GM12864 (cell line): ENCODE measurements around the gene FURIN.
"Not testable (repeated sequence)": the region's sequence is repeated elsewhere in the genome, so short reads cannot be mapped to it uniquely, and the experiment has no call there.

Experiments
- DNase-seq: peaks from one replicate; pipeline ENCODE4 v3.0.0-alpha.2; 2011; ENCODE audit warnings: low read depth
- H3K4me3 ChIP-seq: 2 replicates; pipeline ENCODE4 v1.5.1; 2011; ENCODE audit warnings: mild to moderate bottlenecking, low read depth, low read length, control low read depth
- CTCF ChIP-seq: IDR thresholded peaks from 2 replicates; pipeline ENCODE4 v1.5.1; 2011; ENCODE audit warnings: low read depth, mild to moderate bottlenecking, moderate library complexity, low read length, control low read depth, inconsistent platforms; ENCODE audit errors: missing control alignments

The FURIN gene

GRCh38 chr15:90907838-90908507, 39.6 kb downstream of the FURIN start:
- DNase-seq: no peak
- H3K4me3 ChIP-seq: no peak overlapping the region
- no peak for TF ChIP-seq CTCF

- not testable (repeated sequence) for H3K4me3 ChIP-seq, DNase-seq
These were observed 41.1 kb downstream of the FURIN start for GRCh38 chr15:90909449-90909848.

- TF ChIP-seq CTCF: no peak
- no peak overlapping the region for H3K4me3 ChIP-seq
- DNase-seq: no peak
These were observed 41.6 kb downstream of the FURIN start for GRCh38 chr15:90909976-90910375.

GRCh38 chr15:90910441-90911301, 42.3 kb downstream of the FURIN start:
- H3K4me3 ChIP-seq: no peak overlapping the region
- no peak for DNase-seq
- TF ChIP-seq CTCF: no peak

GRCh38 chr15:90911302-90911623, 42.9 kb downstream of the FURIN start:
- no peak overlapping the region for H3K4me3 ChIP-seq
- no peak for TF ChIP-seq CTCF
- DNase-seq: no peak

GRCh38 chr15:90911906-90912769, 43.8 kb downstream of the FURIN start:
- no peak overlapping the region for H3K4me3 ChIP-seq
- no peak for DNase-seq
- no peak for TF ChIP-seq CTCF

GRCh38 chr15:90912770-90913075, 44.3 kb downstream of the FURIN start:
- no peak for DNase-seq
- no peak for TF ChIP-seq CTCF
- H3K4me3 ChIP-seq: no peak overlapping the region
